GM19023 (cell line): ENCODE results near the gene USP40.

Experiments
- ATAC-seq: cut with Tn5 transposase; IDR thresholded peaks from one replicate; pipeline ENCODE4 v1.9.1; 2021; ENCODE audit warnings: mild to moderate bottlenecking, moderate library complexity; ENCODE audit not compliant: unreplicated experiment

USP40 gene

GRCh38 chr2:233556881-233557736 lies 9.5 kb downstream of the USP40 start:
- no peak for ATAC-seq

- no peak for ATAC-seq
Measured at GRCh38 chr2:233553366-233553765, 13.2 kb downstream of the USP40 start.

GRCh38 chr2:233551491-233551890 lies 15.1 kb downstream of the USP40 start:
- ATAC-seq = no peak

GRCh38 chr2:233546774-233547173 lies 19.8 kb downstream of the USP40 start:
- no peak for ATAC-seq

GRCh38 chr2:233546101-233546500 lies 20.5 kb downstream of the USP40 start:
- no peak for ATAC-seq

- no peak for ATAC-seq
Measured at GRCh38 chr2:233544200-233544610, 22.4 kb downstream of the USP40 start.

GRCh38 chr2:233542507-233542906 lies 24.1 kb downstream of the USP40 start:
- ATAC-seq = no peak

- ATAC-seq = no peak
Measured at GRCh38 chr2:233538741-233539140, 27.8 kb downstream of the USP40 start.

- no peak for ATAC-seq
Measured at GRCh38 chr2:233535271-233535670, 31.3 kb downstream of the USP40 start.

- no peak for ATAC-seq
Measured at GRCh38 chr2:233532971-233533370, 33.6 kb downstream of the USP40 start.

GRCh38 chr2:233531955-233532354 lies 34.6 kb downstream of the USP40 start:
- no peak for ATAC-seq

- no peak for ATAC-seq
Measured at GRCh38 chr2:233530381-233530780, 36.2 kb downstream of the USP40 start.

GRCh38 chr2:233528182-233528581 lies 38.4 kb downstream of the USP40 start:
- no peak for ATAC-seq

- ATAC-seq = no peak
Measured at GRCh38 chr2:233525791-233526190, 40.8 kb downstream of the USP40 start.

GRCh38 chr2:233519787-233520611 lies 46.6 kb downstream of the USP40 start:
- ATAC-seq = peak; percentile 85

- no peak for ATAC-seq
Measured at GRCh38 chr2:233513953-233514655, 52.5 kb downstream of the USP40 start.

- ATAC-seq = no peak
Measured at GRCh38 chr2:233503947-233504637, 62.5 kb downstream of the USP40 start.

- ATAC-seq = no peak
Measured at GRCh38 chr2:233503481-233503880, 63.1 kb downstream of the USP40 start.

- ATAC-seq = no peak
Measured at GRCh38 chr2:233501198-233502076, 65.1 kb downstream of the USP40 start.

- ATAC-seq = no peak
Measured at GRCh38 chr2:233499928-233500327, 66.7 kb downstream of the USP40 start.
